Measurements from ENCODE around the gene LRBA.

DNA sequence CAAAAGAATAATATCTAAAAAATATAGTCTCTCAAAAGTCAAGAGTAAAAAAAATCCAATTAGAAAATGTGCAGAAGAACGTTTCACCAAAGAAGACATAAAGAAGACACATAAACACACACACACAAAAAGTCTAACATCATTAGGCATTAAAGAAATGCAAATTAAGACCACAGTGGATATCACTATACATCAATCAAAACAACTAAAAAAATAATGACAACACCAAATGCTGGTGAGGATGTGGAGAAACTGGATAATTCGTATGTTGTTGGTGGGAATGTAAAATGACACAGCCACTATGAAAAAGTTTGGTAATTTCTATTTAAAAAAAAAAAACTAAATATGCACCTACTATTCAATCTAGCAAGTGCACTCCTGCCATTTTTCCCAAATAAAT lies 66.4 kb downstream of the LRBA start:
- TF ChIP-seq, protein P1, sequence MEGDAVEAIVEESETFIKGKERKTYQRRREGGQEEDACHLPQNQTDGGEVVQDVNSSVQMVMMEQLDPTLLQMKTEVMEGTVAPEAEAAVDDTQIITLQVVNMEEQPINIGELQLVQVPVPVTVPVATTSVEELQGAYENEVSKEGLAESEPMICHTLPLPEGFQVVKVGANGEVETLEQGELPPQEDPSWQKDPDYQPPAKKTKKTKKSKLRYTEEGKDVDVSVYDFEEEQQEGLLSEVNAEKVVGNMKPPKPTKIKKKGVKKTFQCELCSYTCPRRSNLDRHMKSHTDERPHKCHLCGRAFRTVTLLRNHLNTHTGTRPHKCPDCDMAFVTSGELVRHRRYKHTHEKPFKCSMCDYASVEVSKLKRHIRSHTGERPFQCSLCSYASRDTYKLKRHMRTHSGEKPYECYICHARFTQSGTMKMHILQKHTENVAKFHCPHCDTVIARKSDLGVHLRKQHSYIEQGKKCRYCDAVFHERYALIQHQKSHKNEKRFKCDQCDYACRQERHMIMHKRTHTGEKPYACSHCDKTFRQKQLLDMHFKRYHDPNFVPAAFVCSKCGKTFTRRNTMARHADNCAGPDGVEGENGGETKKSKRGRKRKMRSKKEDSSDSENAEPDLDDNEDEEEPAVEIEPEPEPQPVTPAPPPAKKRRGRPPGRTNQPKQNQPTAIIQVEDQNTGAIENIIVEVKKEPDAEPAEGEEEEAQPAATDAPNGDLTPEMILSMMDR (IDR thresholded peaks at IDR 0.05) = no peak
- no peak for TF ChIP-seq POLR2A (IDR thresholded peaks at IDR 0.05)
